T-helper 1 cell treated with Interleukin-12 subunit alpha and Interleukin-12 subunit beta and Interleukin-4 antibody, amounts not matched to agents 30 μg/mL and 1 μg/mL, for 36 hours (primary cell): ENCODE data around the gene MYRF.

Experiments
- H3K27ac Mint-ChIP-seq: one replicate; pipeline ENCODE4 v1.8.0; 2021; ENCODE audit warnings: mild to moderate bottlenecking, mixed read lengths
- H3K27me3 Mint-ChIP-seq: one replicate; pipeline ENCODE4 v1.8.0; 2021; ENCODE audit warnings: low read depth, mixed read lengths
- H3K36me3 Mint-ChIP-seq: one replicate; pipeline ENCODE4 v1.8.0; 2021; ENCODE audit warnings: low read depth, mixed read lengths
- H3K4me1 Mint-ChIP-seq: one replicate; pipeline ENCODE4 v1.8.0; 2021; ENCODE audit warnings: low read depth, mixed read lengths
- H3K4me3 Mint-ChIP-seq: one replicate; pipeline ENCODE4 v1.8.0; 2021; ENCODE audit warnings: mild to moderate bottlenecking, moderate library complexity, mixed read lengths
- H3K9me3 Mint-ChIP-seq: one replicate; pipeline ENCODE4 v1.8.0; 2021; ENCODE audit warnings: mixed read lengths

MYRF gene

GRCh38 chr11:61714916-61715315, 37.5 kb upstream of the MYRF start:
- Mint-ChIP-seq H3K27me3 (no peaks in the 10 kb centered on the region), H3K4me3 (no peak overlapping the region), H3K27ac (no peak overlapping the region), H3K4me1 (no peaks in the 10 kb centered on the region), H3K36me3 (no peaks in the 10 kb centered on the region), H3K9me3 (no peaks in the 10 kb centered on the region)

- Mint-ChIP-seq H3K4me1 (no peaks in the 10 kb centered on the region), H3K27ac (no peak overlapping the region), H3K36me3 (no peaks in the 10 kb centered on the region), H3K27me3 (no peaks in the 10 kb centered on the region), H3K4me3 (no peak overlapping the region), H3K9me3 (no peaks in the 10 kb centered on the region)
Observed at GRCh38 chr11:61715867-61716266, 36.6 kb upstream of the MYRF start.

- H3K36me3 Mint-ChIP-seq: no peaks in the 10 kb centered on the region
- no peaks in the 10 kb centered on the region for H3K9me3 Mint-ChIP-seq
- no peaks in the 10 kb centered on the region for H3K27me3 Mint-ChIP-seq
- no peak overlapping the region for H3K4me3 Mint-ChIP-seq
- H3K27ac Mint-ChIP-seq: no peak overlapping the region
- H3K4me1 Mint-ChIP-seq: no peaks in the 10 kb centered on the region
Observed at GRCh38 chr11:61716478-61717285, 35.8 kb upstream of the MYRF start.

GRCh38 chr11:61717286-61718033, 35.0 kb upstream of the MYRF start:
- no peaks in the 10 kb centered on the region for H3K4me1 Mint-ChIP-seq
- no peak overlapping the region for H3K27ac Mint-ChIP-seq
- no peak overlapping the region for H3K4me3 Mint-ChIP-seq
- H3K36me3 Mint-ChIP-seq: no peaks in the 10 kb centered on the region
- no peaks in the 10 kb centered on the region for H3K27me3 Mint-ChIP-seq
- no peaks in the 10 kb centered on the region for H3K9me3 Mint-ChIP-seq

- no peaks in the 10 kb centered on the region for H3K9me3 Mint-ChIP-seq
- no peak overlapping the region for H3K27ac Mint-ChIP-seq
- H3K36me3 Mint-ChIP-seq: no peaks in the 10 kb centered on the region
- H3K4me1 Mint-ChIP-seq: no peaks in the 10 kb centered on the region
- H3K4me3 Mint-ChIP-seq: no peak overlapping the region
- no peaks in the 10 kb centered on the region for H3K27me3 Mint-ChIP-seq
Observed at GRCh38 chr11:61718046-61718531, 34.3 kb upstream of the MYRF start.

- H3K9me3 Mint-ChIP-seq: no peaks in the 10 kb centered on the region
- H3K4me1 Mint-ChIP-seq: no peaks in the 10 kb centered on the region
- no peaks in the 10 kb centered on the region for H3K36me3 Mint-ChIP-seq
- no peaks in the 10 kb centered on the region for H3K27me3 Mint-ChIP-seq
- H3K27ac Mint-ChIP-seq: no peak overlapping the region
- H3K4me3 Mint-ChIP-seq: no peak overlapping the region
Observed at GRCh38 chr11:61718621-61719302, 33.7 kb upstream of the MYRF start.

GRCh38 chr11:61719978-61720377, 32.5 kb upstream of the MYRF start:
- H3K9me3 Mint-ChIP-seq: no peaks in the 10 kb centered on the region
- H3K36me3 Mint-ChIP-seq: no peaks in the 10 kb centered on the region
- no peak overlapping the region for H3K4me3 Mint-ChIP-seq
- H3K27ac Mint-ChIP-seq: no peak overlapping the region
- no peaks in the 10 kb centered on the region for H3K27me3 Mint-ChIP-seq
- no peaks in the 10 kb centered on the region for H3K4me1 Mint-ChIP-seq

GRCh38 chr11:61720597-61720996, 31.8 kb upstream of the MYRF start:
- no peak overlapping the region for H3K4me3 Mint-ChIP-seq
- no peaks in the 10 kb centered on the region for H3K4me1 Mint-ChIP-seq
- no peaks in the 10 kb centered on the region for H3K27me3 Mint-ChIP-seq
- no peak overlapping the region for H3K27ac Mint-ChIP-seq
- no peaks in the 10 kb centered on the region for H3K36me3 Mint-ChIP-seq
- no peaks in the 10 kb centered on the region for H3K9me3 Mint-ChIP-seq

- no peak overlapping the region for H3K4me3 Mint-ChIP-seq
- no peaks in the 10 kb centered on the region for H3K9me3 Mint-ChIP-seq
- no peak overlapping the region for H3K27ac Mint-ChIP-seq
- H3K4me1 Mint-ChIP-seq: no peaks in the 10 kb centered on the region
- no peaks in the 10 kb centered on the region for H3K27me3 Mint-ChIP-seq
- no peaks in the 10 kb centered on the region for H3K36me3 Mint-ChIP-seq
Observed at GRCh38 chr11:61724437-61724836, 28.0 kb upstream of the MYRF start.

GRCh38 chr11:61725781-61726231, 26.6 kb upstream of the MYRF start:
- no peaks in the 10 kb centered on the region for H3K9me3 Mint-ChIP-seq
- H3K27ac Mint-ChIP-seq: no peak overlapping the region
- H3K4me1 Mint-ChIP-seq: no peaks in the 10 kb centered on the region
- no peak overlapping the region for H3K4me3 Mint-ChIP-seq
- no peaks in the 10 kb centered on the region for H3K27me3 Mint-ChIP-seq
- no peaks in the 10 kb centered on the region for H3K36me3 Mint-ChIP-seq

- no peak overlapping the region for H3K27ac Mint-ChIP-seq
- no peaks in the 10 kb centered on the region for H3K36me3 Mint-ChIP-seq
- H3K4me1 Mint-ChIP-seq: no peaks in the 10 kb centered on the region
- no peaks in the 10 kb centered on the region for H3K9me3 Mint-ChIP-seq
- no peak overlapping the region for H3K4me3 Mint-ChIP-seq
- no peaks in the 10 kb centered on the region for H3K27me3 Mint-ChIP-seq
Observed at GRCh38 chr11:61726775-61727174, 25.7 kb upstream of the MYRF start.

- Mint-ChIP-seq H3K27ac (no peak overlapping the region), H3K4me1 (no peaks in the 10 kb centered on the region), H3K4me3 (no peak overlapping the region), H3K9me3 (no peaks in the 10 kb centered on the region), H3K27me3 (no peaks in the 10 kb centered on the region), H3K36me3 (no peaks in the 10 kb centered on the region)
Observed at GRCh38 chr11:61727401-61727811, 25.0 kb upstream of the MYRF start.

- Mint-ChIP-seq H3K36me3 (no peaks in the 10 kb centered on the region), H3K4me1 (peaks cover under 1% of the 10 kb centered on the region), H3K4me3 (no peak overlapping the region), H3K27me3 (no peaks in the 10 kb centered on the region), H3K27ac (no peak overlapping the region), H3K9me3 (no peaks in the 10 kb centered on the region)
Observed at GRCh38 chr11:61728066-61728939, 24.1 kb upstream of the MYRF start.

GRCh38 chr11:61728940-61729219, 23.6 kb upstream of the MYRF start:
- no peaks in the 10 kb centered on the region for H3K9me3 Mint-ChIP-seq
- H3K4me1 Mint-ChIP-seq: peaks cover 1% of the 10 kb centered on the region
- H3K4me3 Mint-ChIP-seq: no peak overlapping the region
- no peak overlapping the region for H3K27ac Mint-ChIP-seq
- H3K36me3 Mint-ChIP-seq: no peaks in the 10 kb centered on the region
- no peaks in the 10 kb centered on the region for H3K27me3 Mint-ChIP-seq
